Activated B cell treated with CpG ODN at 0.5 μM for 24 hours (primary cell): Measurements from ENCODE around the gene IL17A. TPM values are rescaled to one million over a fixed set of nuclear protein-coding genes. Genes with fewer than 3 reads are reported as not detected.

Source experiments
- ATAC-seq: fragments of 200-7000 bp; cut with Tn5 transposase; one replicate; pipeline ENCODE4 v1.10.0; 2021; ENCODE audit warnings: low read depth, mild to moderate bottlenecking, moderate library complexity
- CTCF ChIA-PET: fragments of 350-600 bp; sonication (Branson Sonifier 250); formaldehyde crosslinking; loops from one replicate; lab custom pipeline; 2021; ENCODE audit warnings: antibody characterized with exemption; lab: Charles Lee
- POLR2A ChIA-PET: fragments of 350-600 bp; sonication (Branson Sonifier 250); formaldehyde crosslinking; loops from one replicate; lab custom pipeline; 2021; ENCODE audit warnings: antibody characterized with exemption; lab: Charles Lee
- DNase-seq: peaks from one replicate; pipeline ENCODE4 v3.0.0; 2022
- H3K27ac Mint-ChIP-seq: one replicate; pipeline ENCODE4 v1.8.0; 2020; ENCODE audit warnings: mixed read lengths
- H3K27me3 Mint-ChIP-seq: one replicate; pipeline ENCODE4 v1.8.0; 2021; ENCODE audit warnings: mixed read lengths
- H3K36me3 Mint-ChIP-seq: one replicate; pipeline ENCODE4 v1.8.0; 2021; ENCODE audit warnings: low read depth, mixed read lengths
- H3K4me1 Mint-ChIP-seq: one replicate; pipeline ENCODE4 v1.8.0; 2021; ENCODE audit warnings: mixed read lengths
- H3K4me3 Mint-ChIP-seq: one replicate; pipeline ENCODE4 v1.8.0; 2020; ENCODE audit warnings: mild to moderate bottlenecking, mixed read lengths
- H3K9me3 Mint-ChIP-seq: one replicate; pipeline ENCODE4 v1.8.0; 2020; ENCODE audit warnings: mixed read lengths
- intact Hi-C: fragments of 100-400 bp; cut with micrococcal nuclease; formaldehyde crosslinking; loops from one replicate; pipeline ENCODE4 v1.15.1; 2024
- total RNA-seq: library from RNA; stranded (reverse); gene quantifications from 2 replicates; pipeline ENCODE4 v1.2.3, GENCODE V29; 2022
- TF ChIP-seq, protein P1 (sequence below): fragments of 200-600 bp; IDR thresholded peaks from one replicate; pipeline ENCODE4 v1.8.0; 2022; ENCODE audit warnings: antibody characterized with exemption, mild to moderate bottlenecking

IL17A gene
- total RNA-seq, 1 donor from 2014 or later: not detected

DNA sequence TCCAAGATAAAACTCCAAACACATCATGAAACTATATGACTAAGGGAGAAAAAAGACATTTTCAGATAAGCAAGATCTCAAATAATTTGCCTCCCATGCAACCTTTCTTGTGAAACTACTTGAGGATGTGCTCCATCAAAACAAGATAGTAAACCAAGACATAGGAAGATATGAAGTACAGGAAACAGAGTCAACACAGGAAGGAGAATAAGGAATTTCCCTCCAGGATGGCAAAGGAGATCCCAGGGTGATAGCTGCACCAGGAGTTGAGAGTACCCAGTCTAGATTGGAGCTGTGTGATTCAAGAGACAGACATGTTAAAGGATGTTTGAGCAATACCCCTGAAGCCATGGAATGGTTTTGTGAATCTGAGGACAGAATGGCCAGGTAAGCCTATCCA lies 15.3 kb downstream of the IL17A start:
- Mint-ChIP-seq H3K27ac (no peak overlapping the region), H3K27me3 (no peaks in the 10 kb centered on the region), H3K4me3 (no peak overlapping the region), H3K36me3 (no peaks in the 10 kb centered on the region), H3K4me1 (no peaks in the 10 kb centered on the region), H3K9me3 (peaks cover 16% of the 10 kb centered on the region)
- ChIA-PET POLR2A (no interaction called here), CTCF (no interaction called here)
- no peak for DNase-seq
- no peak for ATAC-seq
- intact Hi-C loops: no loop called here
- TF ChIP-seq, protein P1, sequence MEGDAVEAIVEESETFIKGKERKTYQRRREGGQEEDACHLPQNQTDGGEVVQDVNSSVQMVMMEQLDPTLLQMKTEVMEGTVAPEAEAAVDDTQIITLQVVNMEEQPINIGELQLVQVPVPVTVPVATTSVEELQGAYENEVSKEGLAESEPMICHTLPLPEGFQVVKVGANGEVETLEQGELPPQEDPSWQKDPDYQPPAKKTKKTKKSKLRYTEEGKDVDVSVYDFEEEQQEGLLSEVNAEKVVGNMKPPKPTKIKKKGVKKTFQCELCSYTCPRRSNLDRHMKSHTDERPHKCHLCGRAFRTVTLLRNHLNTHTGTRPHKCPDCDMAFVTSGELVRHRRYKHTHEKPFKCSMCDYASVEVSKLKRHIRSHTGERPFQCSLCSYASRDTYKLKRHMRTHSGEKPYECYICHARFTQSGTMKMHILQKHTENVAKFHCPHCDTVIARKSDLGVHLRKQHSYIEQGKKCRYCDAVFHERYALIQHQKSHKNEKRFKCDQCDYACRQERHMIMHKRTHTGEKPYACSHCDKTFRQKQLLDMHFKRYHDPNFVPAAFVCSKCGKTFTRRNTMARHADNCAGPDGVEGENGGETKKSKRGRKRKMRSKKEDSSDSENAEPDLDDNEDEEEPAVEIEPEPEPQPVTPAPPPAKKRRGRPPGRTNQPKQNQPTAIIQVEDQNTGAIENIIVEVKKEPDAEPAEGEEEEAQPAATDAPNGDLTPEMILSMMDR: no peak

DNA sequence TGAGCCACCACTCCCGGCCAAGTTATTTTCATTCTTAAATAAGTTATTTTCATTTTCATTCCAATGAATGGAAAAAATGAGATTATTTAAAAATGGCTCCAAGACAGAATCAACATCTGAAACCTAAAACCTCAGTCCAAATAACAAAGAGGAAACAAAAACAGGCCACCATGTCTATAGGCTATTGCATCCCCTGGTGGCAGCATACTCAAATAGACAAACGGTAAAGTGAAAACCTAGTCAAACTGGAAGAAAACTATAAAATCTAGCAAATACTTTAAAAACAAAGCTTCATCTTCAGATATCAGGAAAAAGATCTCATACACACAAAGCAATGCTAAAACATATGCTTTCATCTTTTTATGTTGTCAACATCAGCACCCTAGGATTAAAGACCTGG lies 20.9 kb downstream of the IL17A start:
- CTCF ChIA-PET: no interaction called here
- no peaks in the 10 kb centered on the region for H3K36me3 Mint-ChIP-seq

GRCh38 chr6:52208612-52209011 lies 22.4 kb downstream of the IL17A start:
- Mint-ChIP-seq H3K27ac (no peak overlapping the region), H3K27me3 (peaks cover 2% of the 10 kb centered on the region), H3K4me1 (no peaks in the 10 kb centered on the region), H3K4me3 (no peak overlapping the region), H3K36me3 (no peaks in the 10 kb centered on the region), H3K9me3 (no peaks in the 10 kb centered on the region)
- DNase-seq: no peak
- ChIA-PET POLR2A (no interaction called here), CTCF (no interaction called here)
- TF ChIP-seq, protein P1: no peak
- no peak for ATAC-seq
- intact Hi-C loops: no loop called here

More for the DNA sequence above, 20.9 kb downstream of the IL17A start:
- TF ChIP-seq, protein P1: no peak
- Mint-ChIP-seq H3K27me3 (no peaks in the 10 kb centered on the region), H3K27ac (no peak overlapping the region), H3K9me3 (no peaks in the 10 kb centered on the region), H3K4me3 (no peak overlapping the region), H3K4me1 (no peaks in the 10 kb centered on the region)
- intact Hi-C loops: no loop called here
- ATAC-seq (no peak), DNase-seq (no peak)
- POLR2A ChIA-PET: no interaction called here

- TF ChIP-seq, protein P1: no peak
- DNase-seq (no peak), ATAC-seq (no peak)
- H3K4me1 Mint-ChIP-seq: no peaks in the 10 kb centered on the region
- POLR2A ChIA-PET: no interaction called here
- CTCF ChIA-PET: no interaction called here
- no peak overlapping the region for H3K27ac Mint-ChIP-seq
- H3K4me3 Mint-ChIP-seq: no peak overlapping the region
- H3K9me3 Mint-ChIP-seq: no peaks in the 10 kb centered on the region
- no peaks in the 10 kb centered on the region for H3K36me3 Mint-ChIP-seq
- peaks cover 2% of the 10 kb centered on the region for H3K27me3 Mint-ChIP-seq
- intact Hi-C loops: no loop called here
Measured at GRCh38 chr6:52209770-52210169, 23.6 kb downstream of the IL17A start.

GRCh38 chr6:52210227-52210626 lies 24.1 kb downstream of the IL17A start:
- POLR2A ChIA-PET: no interaction called here
- ATAC-seq: peak; percentile 31
- intact Hi-C loops: no loop called here

More at GRCh38 chr6:52210227-52210626, 24.1 kb downstream of the IL17A start:
- H3K36me3 Mint-ChIP-seq: no peaks in the 10 kb centered on the region
- peaks cover 2% of the 10 kb centered on the region for H3K27me3 Mint-ChIP-seq
- no peaks in the 10 kb centered on the region for H3K4me1 Mint-ChIP-seq
- CTCF ChIA-PET: no interaction called here
- no peak overlapping the region for H3K4me3 Mint-ChIP-seq
- DNase-seq: no peak
- H3K9me3 Mint-ChIP-seq: no peaks in the 10 kb centered on the region
- H3K27ac Mint-ChIP-seq: no peak overlapping the region
- TF ChIP-seq, protein P1: no peak
